Stimulated activated naive CD8-positive, alpha-beta T cell treated with anti-CD3 and anti-CD28 coated beads, Interleukin-15, Interleukin-2, amounts not matched to agents 100 U/mL and 50 U/mL, for 24 hours (primary cell): ENCODE measurements around the gene WNT6.
"Not testable (repeated sequence)": the region's sequence is repeated elsewhere in the genome, so short reads cannot be mapped to it uniquely, and the experiment has no call there.

ENCODE experiments used
- ATAC-seq: fragments of 150-1000 bp; cut with Tn5 transposase; one replicate; pipeline ENCODE4 v1.10.0; 2021
- DNase-seq: peaks from one replicate; pipeline ENCODE4 v3.0.0; 2021

WNT6 gene

GRCh38 chr2:218830526-218831306 is 28.9 kb upstream of the WNT6 start:
- ATAC-seq (no peak), DNase-seq (no peak)

- ATAC-seq: no peak
- DNase-seq: no peak
Measured at GRCh38 chr2:218831378-218831990, 28.1 kb upstream of the WNT6 start, which contains the start of gene PRKAG3. TSS of gene PRKAG3 (minus strand) at chr2:218831803.

GRCh38 chr2:218832081-218832480 is 27.5 kb upstream of the WNT6 start:
- no peak for DNase-seq
- ATAC-seq: no peak

- ATAC-seq (no peak), DNase-seq (no peak)
Measured at GRCh38 chr2:218832520-218832919, 27.1 kb upstream of the WNT6 start.

- DNase-seq: no peak
- no peak for ATAC-seq
Measured at GRCh38 chr2:218833023-218833609, 26.5 kb upstream of the WNT6 start.

GRCh38 chr2:218834685-218835084 is 24.9 kb upstream of the WNT6 start:
- ATAC-seq (no peak), DNase-seq (no peak)

GRCh38 chr2:218837495-218837894 is 22.1 kb upstream of the WNT6 start:
- ATAC-seq: no peak
- no peak for DNase-seq

GRCh38 chr2:218839430-218839829 is 20.2 kb upstream of the WNT6 start:
- ATAC-seq (no peak), DNase-seq (no peak)

- no peak for ATAC-seq
- no peak for DNase-seq
Measured at GRCh38 chr2:218839888-218840287, 19.7 kb upstream of the WNT6 start.

GRCh38 chr2:218844334-218844733 is 15.3 kb upstream of the WNT6 start:
- not testable (repeated sequence) for DNase-seq

GRCh38 chr2:218846963-218847362 is 12.6 kb upstream of the WNT6 start:
- not testable (repeated sequence) for DNase-seq, ATAC-seq

More at GRCh38 chr2:218844334-218844733, 15.3 kb upstream of the WNT6 start:
- ATAC-seq: not testable (repeated sequence)

GRCh38 chr2:218849721-218850120 is 9.9 kb upstream of the WNT6 start:
- DNase-seq: no peak
- ATAC-seq: no peak

- DNase-seq (no peak), ATAC-seq (no peak)
Measured at GRCh38 chr2:218850796-218851195, 8.8 kb upstream of the WNT6 start.

GRCh38 chr2:218851286-218851685 is 8.3 kb upstream of the WNT6 start:
- no peak for DNase-seq
- no peak for ATAC-seq

GRCh38 chr2:218852911-218853667 is 6.5 kb upstream of the WNT6 start:
- peak; percentile 70 for DNase-seq
- peak; percentile 42 for ATAC-seq

- ATAC-seq (no peak), DNase-seq (no peak)
Measured at GRCh38 chr2:218853766-218854165, 5.8 kb upstream of the WNT6 start.

- no peak for DNase-seq
- ATAC-seq: no peak
Measured at GRCh38 chr2:218854860-218855259, 4.7 kb upstream of the WNT6 start.

GRCh38 chr2:218855305-218856166 is 4.1 kb upstream of the WNT6 start:
- ATAC-seq: no peak
- DNase-seq: no peak

- ATAC-seq: no peak
- no peak for DNase-seq
Measured at GRCh38 chr2:218856167-218856895, 3.3 kb upstream of the WNT6 start.

GRCh38 chr2:218856896-218857243 is 2.7 kb upstream of the WNT6 start:
- ATAC-seq (no peak), DNase-seq (no peak)
